ENCODE measurements around the gene TCEAL4.

TCEAL4 gene

DNA sequence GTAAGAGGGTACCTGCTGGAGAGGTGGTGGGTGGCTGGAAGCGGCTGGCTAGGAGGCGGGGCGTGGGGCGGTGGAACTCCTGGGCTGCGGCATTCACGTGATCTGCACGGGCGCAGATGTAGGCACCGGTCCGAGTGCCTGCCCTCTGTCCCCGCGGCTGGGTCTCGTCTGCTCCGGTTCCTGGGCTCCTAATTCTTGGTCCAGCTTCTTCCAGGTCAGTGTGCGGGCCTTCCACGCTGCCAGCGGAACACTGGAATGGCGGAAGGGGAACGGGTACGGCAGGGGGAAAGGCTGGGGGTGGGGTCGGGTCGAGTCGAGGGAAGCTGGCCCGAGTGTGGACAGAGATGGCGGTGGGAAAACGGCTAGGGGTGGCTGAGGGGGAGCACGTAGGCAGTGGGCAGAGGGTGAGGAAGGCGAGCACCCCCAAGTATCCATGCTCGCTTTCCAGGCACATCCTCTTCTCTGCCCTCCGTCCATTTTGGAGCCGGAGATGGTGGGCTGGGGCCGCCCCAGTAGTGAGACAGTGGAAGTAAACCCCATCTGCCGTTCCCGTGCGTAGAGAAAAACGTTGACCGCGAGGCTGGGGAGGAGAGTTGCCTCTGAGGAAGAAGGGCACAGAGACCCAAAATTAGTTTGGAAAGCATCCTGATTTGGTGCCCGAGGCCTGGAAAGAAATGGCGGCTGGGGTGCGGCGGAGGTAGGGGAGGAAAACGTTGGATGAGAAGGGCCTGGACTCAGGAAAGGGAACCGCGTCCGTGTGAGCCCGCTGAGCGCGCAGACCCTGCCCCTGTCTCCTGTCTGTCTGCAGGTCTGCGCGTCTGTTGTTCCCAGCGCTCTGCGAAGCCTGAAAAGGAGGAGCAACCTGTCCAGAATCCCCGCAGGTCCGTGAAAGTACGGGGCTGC lies at the start of gene TCEAL4:
Gene TCEAL4, plus strand, starts transcription at position 105 of the 903 bp plus-strand sequence. CDS start 1,161 bp downstream, outside the sequence.
- peak in 1 of 2 donors; percentile 25 for DNase-seq (ENCODE audit: low read depth in 2 of 2)

DNA sequence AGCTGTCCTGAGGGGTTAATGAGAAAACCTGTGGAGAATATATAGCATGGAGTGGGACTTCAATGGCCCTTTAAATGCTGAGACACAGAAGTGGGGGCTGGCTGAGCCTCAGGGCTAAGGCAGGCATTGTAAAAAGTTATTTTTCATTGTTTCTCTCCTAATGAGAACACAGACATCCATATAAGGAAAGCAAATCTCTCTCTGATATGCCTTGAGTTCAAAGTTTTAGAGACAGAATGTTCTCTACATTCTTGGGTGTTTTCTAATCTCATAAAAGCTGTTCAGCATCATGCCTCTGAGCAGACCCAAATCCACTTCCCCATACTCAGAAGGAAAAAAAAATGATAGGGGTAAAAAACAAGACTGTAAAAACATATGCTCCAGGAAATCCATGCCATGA lies 49.2 kb upstream of the TCEAL4 start:
- no peak for DNase-seq (ENCODE audit: low read depth in 2 of 2)

DNA sequence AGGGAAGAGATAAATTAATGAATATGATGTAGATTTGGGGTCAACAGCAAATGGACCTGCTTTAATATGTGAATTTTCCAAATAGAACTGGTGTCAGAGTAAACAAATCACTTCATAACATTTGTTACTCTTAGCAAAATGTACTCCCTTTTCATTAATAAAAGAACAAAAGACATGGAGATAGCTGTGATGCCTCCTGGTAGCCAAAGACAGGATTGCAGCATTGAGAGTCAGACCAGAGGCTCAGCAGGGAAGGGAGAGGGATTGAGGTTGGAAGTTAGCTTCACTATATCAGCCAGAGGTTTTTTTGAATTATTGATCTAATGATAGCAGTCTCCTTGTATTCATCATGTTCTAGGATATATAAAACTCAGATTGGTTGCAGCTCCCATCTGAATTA lies 48.6 kb upstream of the TCEAL4 start:
- no peak for DNase-seq (ENCODE audit: low read depth in 2 of 2)

DNA sequence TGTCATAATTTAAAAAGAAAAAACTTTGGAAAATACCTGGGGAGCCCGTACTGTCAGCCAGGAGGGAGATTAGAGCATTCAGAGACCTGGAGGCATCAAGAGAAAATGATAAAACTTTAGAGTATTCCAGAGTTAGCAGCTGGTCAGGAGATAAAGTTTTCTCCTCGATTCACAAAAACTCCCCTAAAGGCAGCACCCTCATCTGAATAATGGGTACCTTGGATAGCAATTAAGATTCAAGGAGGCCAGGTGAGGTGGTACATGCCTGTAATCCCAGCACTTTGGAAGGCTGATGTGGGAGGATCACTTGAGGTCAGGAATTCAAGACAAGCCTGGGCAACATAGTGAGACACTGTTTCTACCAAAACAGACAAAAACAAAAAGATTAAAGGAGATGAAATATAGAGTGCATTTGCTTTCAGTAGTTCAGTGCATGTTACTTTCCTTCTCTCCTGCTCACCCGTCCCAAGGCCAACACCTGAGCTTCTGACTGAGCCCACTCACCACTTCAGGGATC lies 47.4 kb upstream of the TCEAL4 start:
- DNase-seq (ENCODE audit: low read depth in 2 of 2): no peak

DNA sequence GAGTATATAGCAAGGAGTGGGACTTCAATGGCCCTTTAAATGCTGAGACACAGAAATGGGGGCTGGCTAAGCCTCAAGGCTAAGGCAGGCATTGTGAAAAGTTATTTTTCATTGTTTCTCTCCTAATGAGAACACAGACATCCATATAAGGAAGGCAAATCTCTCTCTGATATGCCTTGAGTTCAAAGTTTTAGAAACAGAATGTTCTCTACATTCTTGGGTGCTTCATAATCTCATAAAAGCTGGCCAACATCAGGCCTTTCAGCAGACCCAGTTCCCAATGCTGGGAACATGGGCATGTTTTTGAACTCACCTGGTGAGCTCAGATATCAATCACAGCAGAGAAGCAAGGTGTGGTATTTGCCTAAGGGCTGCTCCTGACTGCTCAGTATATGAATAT lies 46.6 kb upstream of the TCEAL4 start:
- no peak for DNase-seq (ENCODE audit: low read depth in 2 of 2)

DNA sequence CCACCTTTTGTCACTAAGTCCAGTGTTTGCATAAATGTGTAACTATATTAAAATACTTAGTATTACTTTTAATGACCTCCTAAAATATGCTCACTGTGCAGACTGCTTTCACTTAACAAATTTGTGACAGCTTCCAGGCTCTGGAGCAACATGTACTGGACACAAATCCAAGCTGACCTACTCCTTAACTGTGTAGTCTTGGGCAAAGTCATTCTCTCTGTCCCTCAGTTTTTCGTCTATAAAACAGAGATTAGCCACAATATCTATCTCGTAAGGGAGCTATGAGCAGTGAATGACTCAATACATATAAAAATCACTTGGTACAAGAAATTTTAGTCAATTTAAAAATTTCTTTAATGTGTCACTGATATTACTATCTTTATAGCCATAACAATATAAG lies 45.6 kb upstream of the TCEAL4 start:
- no peak for DNase-seq (ENCODE audit: low read depth in 2 of 2)

DNA sequence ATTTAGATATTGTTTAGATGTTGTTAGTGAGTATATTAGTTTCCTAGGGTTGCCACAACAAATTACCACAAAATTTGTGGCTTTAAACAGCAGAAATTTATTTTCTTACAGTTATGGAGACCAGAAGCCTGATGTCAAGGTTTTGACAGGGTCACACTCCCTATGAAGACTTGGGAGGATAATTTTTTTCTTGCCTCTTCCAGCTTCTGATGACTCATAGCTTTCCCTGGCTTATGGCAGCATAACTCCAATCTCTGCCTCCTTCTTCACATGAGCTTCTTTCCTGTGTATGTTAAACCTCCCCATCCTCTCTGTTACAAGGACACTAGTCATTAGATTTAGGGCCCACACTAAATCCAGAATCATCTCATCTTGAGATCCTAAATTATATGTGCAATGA lies 45.2 kb upstream of the TCEAL4 start:
- DNase-seq (ENCODE audit: low read depth in 2 of 2): no peak

DNA sequence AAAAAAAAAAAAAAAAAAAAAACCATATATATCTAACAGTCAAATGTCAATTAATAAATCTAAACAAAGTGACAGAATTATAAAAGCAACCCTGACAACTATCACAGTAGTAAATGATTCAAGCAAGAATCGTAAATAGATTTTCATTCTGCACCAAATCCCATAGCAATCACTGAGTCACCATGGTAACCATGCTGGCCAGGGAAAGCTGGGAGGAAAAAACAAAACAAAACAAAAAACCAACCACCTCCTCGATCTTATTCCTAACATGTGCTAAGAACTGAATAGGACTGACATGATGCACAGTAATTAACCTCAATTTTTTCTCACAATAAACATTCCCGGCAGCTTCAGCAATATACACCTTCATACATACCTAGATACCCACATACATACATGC lies 35.4 kb upstream of the TCEAL4 start:
- DNase-seq (ENCODE audit: low read depth in 2 of 2): no peak

DNA sequence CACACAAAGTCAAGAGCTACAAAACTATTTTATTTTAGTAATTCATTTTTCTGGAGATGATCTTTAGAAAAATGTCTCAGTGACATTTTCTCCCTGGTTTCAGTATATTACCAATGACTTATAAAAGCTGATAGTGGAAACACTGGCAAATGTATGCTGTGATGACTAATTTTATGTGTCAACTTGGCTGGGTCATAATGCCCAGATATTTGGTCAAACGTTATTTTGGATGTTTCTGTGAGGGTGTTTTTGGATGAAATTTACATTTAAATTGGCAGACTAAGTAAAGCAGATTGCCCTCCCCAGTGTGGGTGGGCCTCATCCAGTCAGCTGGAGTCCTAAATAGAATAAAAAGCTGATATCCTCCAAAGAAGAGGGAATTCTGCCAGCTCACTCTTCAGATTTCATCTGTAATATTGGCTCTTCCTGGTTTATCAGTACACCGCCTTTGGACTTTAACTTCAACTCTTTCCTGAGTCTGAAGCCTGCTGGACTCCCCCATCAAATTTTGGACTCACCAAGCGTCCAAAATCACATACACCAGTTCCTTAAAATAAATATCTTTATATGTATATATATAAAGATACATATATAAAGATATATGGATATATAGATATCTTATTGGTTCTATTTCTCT lies 34.8 kb upstream of the TCEAL4 start:
- no peak for DNase-seq (ENCODE audit: low read depth in 2 of 2)

DNA sequence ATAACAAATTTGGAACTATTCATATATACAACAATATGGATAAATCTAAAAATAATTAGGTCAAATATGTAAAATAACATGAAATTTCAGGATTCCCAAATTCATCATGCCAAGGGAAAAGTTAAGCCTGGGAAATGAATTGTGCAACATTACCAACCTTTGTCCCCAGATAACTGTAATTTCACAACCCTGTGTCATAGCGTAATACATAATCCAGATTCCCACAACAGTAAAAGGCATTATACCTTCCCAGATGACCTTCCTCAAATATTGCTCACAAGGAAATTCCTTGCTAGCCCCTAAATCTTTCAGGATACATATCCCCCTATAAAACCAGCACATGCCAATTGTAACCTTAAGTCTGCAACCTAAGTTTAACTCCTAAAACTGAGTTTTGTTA lies 33.1 kb upstream of the TCEAL4 start:
- no peak for DNase-seq (ENCODE audit: low read depth in 2 of 2)

DNA sequence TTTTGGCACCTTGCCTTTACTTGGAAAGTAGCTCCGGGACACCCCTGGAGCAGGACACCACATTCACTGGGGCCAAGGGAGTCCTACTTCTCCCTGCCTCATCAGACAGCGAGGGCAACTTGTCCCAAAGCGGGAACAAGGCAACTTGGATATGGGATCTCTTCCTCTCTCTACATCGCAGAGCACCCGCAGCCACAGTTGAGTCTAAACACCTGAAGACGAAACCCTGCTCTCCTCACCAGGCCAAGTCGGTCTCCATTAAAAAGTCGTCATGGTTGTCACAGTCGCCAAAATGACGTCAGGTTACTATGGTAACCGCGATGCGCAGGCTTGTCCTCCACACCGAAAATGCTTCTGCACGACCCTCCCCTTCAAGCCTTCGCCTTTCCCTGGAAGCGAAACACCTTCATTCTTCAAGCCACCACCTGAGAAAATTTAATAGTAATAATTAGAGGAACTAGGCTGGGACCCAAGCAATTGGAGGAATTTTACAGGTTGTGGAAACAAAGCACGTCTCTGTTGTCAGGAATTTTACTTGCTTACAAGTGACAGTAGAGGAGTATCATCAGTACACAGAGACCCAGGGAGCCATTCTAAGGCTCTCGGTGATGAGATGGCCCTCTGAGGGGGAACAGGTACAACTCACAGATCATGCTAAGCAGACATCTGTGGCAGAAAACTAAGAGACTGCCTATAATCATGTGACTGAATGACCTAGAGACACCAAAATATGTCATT lies 30.5 kb upstream of the TCEAL4 start:
- DNase-seq (ENCODE audit: low read depth in 2 of 2): peak; percentile 22 to 35

DNA sequence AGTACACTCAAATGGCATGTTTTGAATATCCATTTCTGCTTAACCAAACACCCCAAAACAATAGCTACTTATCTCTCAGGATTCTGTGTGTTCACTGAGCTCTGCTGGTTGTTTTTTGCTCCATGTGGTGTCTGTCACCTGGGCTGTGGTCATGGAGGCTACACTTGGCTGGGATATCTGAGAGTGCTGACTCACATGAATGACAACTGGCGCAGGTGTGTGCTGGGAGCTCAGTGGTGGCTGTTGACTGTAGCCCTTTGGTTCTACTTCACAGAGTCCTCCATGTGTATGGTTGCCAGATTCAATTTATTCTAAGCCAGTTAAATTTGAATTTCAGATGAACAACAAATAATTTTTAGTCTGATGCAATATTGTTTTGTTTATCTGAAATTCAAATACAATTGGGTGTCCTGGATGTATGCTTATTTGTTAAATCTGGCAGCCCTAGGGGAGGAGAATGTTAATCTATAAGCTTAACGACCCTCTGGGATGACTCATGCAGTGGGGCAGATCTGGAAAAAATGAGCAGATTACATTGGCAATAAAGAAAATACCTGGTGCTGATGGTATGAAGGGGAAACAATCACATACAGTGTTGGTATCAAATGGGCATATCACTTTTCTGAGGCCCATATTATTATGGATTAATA lies 28.2 kb upstream of the TCEAL4 start:
- no peak for DNase-seq (ENCODE audit: low read depth in 2 of 2)

DNA sequence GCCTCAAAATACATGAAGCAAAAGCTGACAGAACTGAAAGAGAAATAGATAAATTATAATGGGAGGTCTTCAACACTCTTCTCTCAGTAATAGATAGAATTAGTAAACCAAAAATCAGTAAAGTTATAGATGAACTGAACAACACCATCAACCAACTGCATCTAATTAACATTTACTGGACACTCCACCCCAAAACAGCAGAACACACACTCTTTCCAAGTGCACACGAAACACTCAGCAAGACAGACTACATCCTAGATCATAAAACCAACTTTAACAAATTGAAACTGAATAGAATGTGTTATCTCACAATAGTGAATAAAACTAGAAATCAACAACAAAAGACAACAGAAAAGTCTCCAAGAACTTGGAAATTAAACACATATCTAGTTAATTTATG lies 25.1 kb upstream of the TCEAL4 start:
- no peak for DNase-seq (ENCODE audit: low read depth in 2 of 2)

DNA sequence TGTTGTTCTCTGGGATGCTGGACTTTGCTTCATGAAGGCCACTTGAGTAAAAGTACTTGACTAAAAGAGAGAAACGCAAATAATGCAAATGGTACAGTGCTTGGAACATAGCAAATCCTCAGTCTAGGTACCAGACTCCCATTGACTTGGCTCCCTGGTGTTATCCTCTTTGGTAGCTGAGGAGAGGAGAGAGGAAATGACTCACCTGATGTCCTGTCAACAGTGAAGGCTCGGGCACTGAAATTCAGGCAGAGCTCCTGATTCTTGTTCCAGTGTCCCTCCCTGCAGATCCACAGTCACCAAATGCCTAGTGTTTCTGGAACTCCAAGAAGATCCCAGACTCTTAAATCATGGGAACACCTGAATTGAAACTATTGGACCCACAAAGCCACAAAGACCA lies 22.5 kb upstream of the TCEAL4 start:
- DNase-seq (ENCODE audit: low read depth in 2 of 2): no peak

DNA sequence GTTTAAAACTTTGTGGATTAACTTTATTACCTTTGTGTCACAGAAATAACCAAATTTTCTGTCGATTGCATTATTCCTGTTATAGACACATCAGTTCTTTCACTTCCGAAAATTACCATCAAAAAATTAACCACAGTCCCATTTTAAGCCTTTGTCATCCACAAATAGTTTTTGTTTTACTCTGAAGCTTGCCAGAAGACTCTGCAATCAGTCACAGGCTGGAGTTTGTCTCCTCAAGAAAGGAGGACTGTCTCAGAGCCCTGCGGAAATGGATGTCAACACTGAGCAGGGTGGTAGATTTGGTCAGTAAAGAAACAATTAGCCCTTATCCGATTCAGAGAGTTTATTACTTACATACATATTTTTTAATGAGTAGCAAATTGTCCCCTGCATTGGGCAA lies 20.1 kb upstream of the TCEAL4 start:
- no peak for DNase-seq (ENCODE audit: low read depth in 2 of 2)

DNA sequence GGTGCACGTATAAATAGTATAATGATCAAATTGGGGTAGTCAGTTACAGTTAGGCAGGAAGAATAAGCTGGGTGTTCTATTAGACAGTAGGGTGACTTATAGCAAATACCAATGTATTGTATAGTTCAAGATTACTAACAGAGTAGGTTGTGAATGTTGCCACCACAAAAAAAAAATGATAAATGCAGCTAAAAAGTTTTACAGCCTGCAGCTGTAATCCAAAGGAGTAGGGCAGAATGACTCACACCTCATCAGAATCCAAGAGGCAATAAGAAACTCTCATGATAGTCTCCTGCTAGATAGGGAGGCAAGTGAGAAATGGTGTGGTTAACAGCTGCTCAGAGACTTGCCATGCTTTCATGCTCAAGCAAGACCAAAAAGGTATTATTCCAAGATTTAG lies 19.6 kb upstream of the TCEAL4 start:
- no peak for DNase-seq (ENCODE audit: low read depth in 2 of 2)

DNA sequence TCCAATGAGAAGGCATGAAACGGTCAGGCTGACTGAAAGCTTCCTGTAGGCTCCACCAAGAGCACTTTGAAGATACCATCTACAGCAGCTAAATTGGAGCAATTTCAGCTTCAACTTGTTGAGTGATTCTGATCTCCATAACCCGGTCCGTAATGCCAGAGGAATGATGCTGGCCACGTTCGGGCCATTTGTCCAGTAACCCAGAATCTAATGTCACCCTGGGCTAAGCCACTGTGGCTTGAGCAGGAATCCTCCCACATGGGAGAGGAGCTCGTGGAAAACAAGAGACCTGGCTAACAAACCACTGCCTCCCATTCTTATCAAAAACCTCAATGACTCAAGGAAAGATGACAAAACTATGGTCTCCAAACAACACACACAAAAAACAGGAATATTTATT lies 14.2 kb upstream of the TCEAL4 start:
- DNase-seq (ENCODE audit: low read depth in 2 of 2): no peak

DNA sequence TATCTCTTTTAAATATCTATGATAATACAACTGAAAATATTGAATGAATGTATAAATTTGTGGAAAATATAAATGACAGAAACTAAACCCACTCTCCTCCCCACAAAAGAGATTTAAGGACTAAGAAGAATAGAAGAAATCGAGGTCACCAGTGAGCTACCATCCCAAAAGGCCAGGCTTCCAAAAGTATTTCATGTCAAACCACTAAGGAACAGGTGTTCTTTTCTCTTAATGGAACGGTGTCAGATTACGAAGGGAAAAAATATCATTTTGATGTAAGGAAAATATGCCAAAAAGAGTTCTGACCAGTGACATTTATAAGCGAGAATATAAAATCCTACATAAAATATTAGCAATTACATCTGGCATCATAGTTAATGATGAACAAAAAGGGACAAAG lies 13.6 kb upstream of the TCEAL4 start:
- DNase-seq (ENCODE audit: low read depth in 2 of 2): no peak

DNA sequence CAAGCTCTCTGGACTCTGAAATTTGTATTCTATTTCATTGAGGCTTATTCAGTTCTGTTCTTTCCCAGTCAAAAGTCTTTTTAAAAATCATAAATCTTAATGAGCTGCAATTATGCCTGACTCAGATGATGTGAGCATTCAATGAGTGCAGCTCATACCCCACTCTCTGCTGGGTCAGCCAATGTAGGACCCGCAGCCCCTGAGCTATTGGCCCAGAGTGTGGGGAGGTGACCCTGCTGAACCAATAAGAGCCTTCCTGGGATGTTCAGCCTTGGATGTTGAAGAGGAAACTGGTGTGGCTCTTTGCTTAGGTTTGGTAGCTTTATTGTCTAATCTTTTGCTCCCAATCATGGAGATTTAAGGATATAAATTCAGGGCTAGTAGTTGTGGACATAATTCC lies 12.1 kb upstream of the TCEAL4 start:
- DNase-seq (ENCODE audit: low read depth in 2 of 2): no peak

DNA sequence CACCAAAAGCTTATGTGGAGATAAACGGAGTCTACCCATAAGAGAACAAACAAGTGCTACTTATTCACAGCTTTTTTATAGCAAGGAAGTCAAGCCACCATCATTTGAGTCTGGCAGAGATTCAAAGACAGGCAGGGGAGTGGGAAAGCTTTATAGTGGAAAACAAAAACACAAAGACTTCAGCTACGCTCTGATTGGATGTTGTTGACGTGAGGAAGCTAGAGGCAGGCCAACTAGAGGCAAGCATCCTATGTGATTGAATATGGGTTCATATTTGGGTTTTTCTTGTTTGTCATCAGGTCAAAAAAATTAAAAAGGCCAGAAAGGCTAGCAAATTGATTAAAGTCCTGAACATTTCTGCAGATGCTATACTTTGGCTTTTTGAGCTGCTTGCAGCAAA lies 719 bp upstream of the TCEAL4 start:
- no peak for DNase-seq (ENCODE audit: low read depth in 2 of 2)

DNA sequence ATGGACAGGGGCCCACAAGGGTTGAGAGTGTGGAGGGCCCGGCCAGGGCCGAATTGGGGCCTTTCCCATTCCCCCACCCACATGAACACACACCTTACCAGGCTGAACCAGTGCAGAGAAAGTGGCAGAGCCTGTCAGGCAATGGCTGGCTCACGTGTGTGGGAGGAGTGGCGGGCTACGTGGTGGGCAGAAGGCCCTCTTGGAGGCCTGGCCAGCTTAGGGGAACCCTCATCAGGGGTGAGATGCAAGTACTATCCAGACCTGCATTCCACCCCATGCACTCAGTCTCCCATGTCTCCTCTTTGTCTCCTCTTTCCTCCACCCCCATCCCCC lies 965 bp downstream of the TCEAL4 start:
- DNase-seq (ENCODE audit: low read depth in 2 of 2): no peak

DNA sequence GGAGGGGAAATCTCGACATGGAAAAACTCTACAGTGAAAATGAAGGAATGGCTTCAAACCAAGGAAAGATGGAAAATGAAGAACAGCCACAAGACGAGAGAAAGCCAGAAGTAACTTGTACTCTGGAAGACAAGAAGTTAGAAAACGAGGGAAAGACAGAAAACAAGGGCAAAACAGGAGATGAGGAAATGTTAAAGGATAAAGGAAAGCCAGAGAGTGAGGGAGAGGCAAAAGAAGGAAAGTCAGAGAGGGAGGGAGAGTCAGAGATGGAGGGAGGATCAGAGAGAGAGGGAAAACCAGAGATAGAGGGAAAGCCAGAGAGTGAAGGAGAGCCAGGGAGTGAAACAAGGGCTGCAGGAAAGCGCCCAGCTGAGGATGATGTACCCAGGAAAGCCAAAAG lies 1.3 kb downstream of the TCEAL4 start:
- DNase-seq (ENCODE audit: low read depth in 2 of 2): no peak
